T-helper 17 cell (primary cell): ENCODE measurements around the gene CDH4. TPM values are rescaled to one million over a fixed set of nuclear protein-coding genes. Genes with fewer than 3 reads are reported as not detected.

ENCODE experiments used
- ATAC-seq: fragments of 150-1000 bp; cut with Tn5 transposase; 2 replicates; pipeline ENCODE4 v1.10.0; 2021; ENCODE audit warnings: mild to moderate bottlenecking, moderate library complexity
- DNase-seq, 3 donors: peaks; one replicate each; pipeline versions ENCODE4 v3.0.0 to v3.0.0-alpha.2; 2020 to 2021
- H3K9me3 ChIP-seq: one replicate; pipeline ENCODE4 v1.7.0; 2013; ENCODE audit warnings: low read length, mild to moderate bottlenecking; ENCODE audit not compliant: control insufficient read depth, poor library complexity, severe bottlenecking
- H3K27ac Mint-ChIP-seq: one replicate; pipeline ENCODE4 v1.8.0; 2022; ENCODE audit warnings: mild to moderate bottlenecking, moderate library complexity, mixed read lengths
- H3K27me3 Mint-ChIP-seq: one replicate; pipeline ENCODE4 v1.8.0; 2022; ENCODE audit warnings: mixed read lengths
- H3K36me3 Mint-ChIP-seq: one replicate; pipeline ENCODE4 v1.8.0; 2022; ENCODE audit warnings: low read depth, mixed read lengths
- H3K4me1 Mint-ChIP-seq: one replicate; pipeline ENCODE4 v1.8.0; 2022; ENCODE audit warnings: mild to moderate bottlenecking, mixed read lengths
- H3K4me3 Mint-ChIP-seq: one replicate; pipeline ENCODE4 v1.8.0; 2022; ENCODE audit warnings: mild to moderate bottlenecking, moderate library complexity, mixed read lengths
- total RNA-seq, 4 donors: library from RNA in 2 of 4; stranded (reverse) in 2 of 4; gene quantifications; one replicate each; pipeline ENCODE4 v1.2.3 and lab custom pipeline; 2022 to 2026

CDH4 gene
- total RNA-seq, 2 donors from 2014 or later = 0.55 to 0.67 TPM

DNA sequence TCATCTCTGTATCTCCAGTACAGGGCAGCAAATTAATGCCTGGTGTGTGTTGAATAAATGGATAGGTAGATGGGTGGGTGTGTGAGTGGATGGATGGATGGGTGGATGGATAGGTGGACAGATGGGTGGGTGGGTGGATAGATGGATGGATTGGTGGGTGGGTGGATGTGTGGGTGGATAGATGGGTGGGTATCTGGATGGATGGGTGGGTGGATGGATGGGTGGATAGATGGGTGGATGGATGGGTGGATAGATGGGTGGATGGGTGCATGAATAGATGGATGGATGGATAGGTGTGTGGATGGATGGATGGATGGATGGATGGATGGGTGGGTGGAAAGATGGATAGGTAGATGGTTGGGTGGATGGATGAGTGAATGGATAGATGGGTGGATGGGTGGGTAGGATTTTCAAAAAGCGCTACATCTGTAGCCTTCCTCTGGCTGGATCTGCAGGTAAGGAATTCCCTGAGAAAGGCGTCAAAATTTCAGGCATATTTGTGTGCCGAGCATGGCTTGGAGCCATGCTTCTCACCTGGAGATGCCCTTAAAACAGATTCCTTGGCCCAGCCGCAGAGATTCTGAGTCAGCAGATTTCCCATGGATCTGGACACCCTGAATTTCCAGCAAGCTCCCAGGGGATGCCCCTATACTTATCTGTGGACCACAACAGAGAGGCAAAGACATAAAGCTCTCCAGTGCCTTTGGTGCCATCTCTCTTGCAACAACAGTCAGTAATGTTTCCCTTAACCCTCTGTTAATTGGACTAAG lies 177.6 kb downstream of the CDH4 start:
- Mint-ChIP-seq H3K27ac (no peak overlapping the region), H3K27me3 (no peaks in the 10 kb centered on the region), H3K4me3 (no peak overlapping the region), H3K4me1 (no peaks in the 10 kb centered on the region), H3K36me3 (no peaks in the 10 kb centered on the region)
- H3K9me3 ChIP-seq = no peaks in the 10 kb centered on the region
- DNase-seq (no peak), ATAC-seq (no peak)

DNA sequence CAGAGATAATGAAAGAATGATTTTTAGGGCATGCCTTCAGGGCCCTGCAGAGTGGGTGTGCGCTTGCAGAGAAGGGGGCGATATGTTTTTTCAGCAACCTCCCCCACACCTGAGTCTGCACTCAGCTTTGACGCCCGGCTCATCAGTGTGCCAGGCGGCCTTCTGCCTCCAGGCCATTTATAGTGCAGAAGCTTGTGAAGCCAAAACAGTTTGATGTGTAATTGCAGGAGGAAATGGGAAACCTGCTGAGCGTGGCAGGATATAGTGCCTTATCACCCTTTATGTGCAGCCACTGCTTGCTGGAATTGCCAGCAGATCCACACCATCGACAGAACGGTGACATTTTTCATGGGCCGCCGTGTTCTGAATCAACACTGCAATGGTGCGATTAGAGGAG lies 178.2 kb downstream of the CDH4 start:
- peaks cover 5% of the 10 kb centered on the region for H3K27me3 Mint-ChIP-seq
- no peaks in the 10 kb centered on the region for H3K36me3 Mint-ChIP-seq
- H3K9me3 ChIP-seq = no peaks in the 10 kb centered on the region
- DNase-seq (no peak), ATAC-seq (no peak)
- H3K4me1 Mint-ChIP-seq = no peaks in the 10 kb centered on the region
- no peak overlapping the region for H3K4me3 Mint-ChIP-seq
- no peak overlapping the region for H3K27ac Mint-ChIP-seq

DNA sequence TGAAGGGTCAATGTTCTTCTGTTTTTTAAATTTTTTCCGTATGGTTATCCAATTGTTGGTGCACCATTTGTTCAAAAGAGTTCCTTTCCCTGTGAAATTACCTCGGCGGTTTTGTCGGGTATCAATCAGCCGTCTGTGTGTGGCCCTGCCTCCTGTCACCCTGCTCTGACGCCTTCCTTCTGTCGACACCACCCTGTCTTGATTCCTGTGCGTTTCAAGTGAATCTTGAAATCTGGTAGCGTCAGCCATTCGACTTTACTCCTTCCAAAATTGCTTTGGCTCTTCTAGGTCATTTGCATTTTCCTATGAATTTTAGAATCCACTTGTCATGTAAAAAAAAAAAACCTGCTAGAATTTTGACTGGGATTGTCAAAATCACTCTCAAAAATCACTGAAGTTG lies 181.1 kb downstream of the CDH4 start:
- no peak overlapping the region for H3K4me3 Mint-ChIP-seq
- no peaks in the 10 kb centered on the region for H3K9me3 ChIP-seq
- no peak for DNase-seq
- no peak overlapping the region for H3K27ac Mint-ChIP-seq
- H3K36me3 Mint-ChIP-seq = no peaks in the 10 kb centered on the region
- no peak for ATAC-seq
- no peaks in the 10 kb centered on the region for H3K4me1 Mint-ChIP-seq
- H3K27me3 Mint-ChIP-seq = peaks cover 24% of the 10 kb centered on the region

DNA sequence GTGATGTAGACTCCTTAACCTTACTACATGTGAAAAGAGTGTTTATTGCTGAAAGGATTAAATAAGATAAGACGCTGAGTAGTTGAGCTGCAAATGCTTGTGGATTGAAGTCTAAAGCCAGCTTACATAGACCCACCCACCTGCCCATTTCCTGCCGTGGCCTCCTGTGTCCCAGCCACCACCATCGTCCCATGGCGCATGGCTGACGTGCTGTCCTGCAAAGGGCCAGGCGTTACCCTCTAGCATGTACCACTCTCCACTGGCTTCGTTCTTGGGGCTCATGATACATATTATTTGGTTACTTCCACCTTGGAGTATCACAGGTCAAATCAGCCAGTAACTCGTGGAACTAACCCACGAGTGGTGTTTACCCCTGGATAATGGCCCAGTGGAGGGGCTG lies 181.8 kb downstream of the CDH4 start:
- H3K4me3 Mint-ChIP-seq = no peak overlapping the region
- H3K4me1 Mint-ChIP-seq = no peaks in the 10 kb centered on the region
- H3K27ac Mint-ChIP-seq = no peak overlapping the region
- DNase-seq (no peak), ATAC-seq (no peak)
- no peaks in the 10 kb centered on the region for H3K36me3 Mint-ChIP-seq
- H3K9me3 ChIP-seq = no peaks in the 10 kb centered on the region
- peaks cover 24% of the 10 kb centered on the region for H3K27me3 Mint-ChIP-seq

DNA sequence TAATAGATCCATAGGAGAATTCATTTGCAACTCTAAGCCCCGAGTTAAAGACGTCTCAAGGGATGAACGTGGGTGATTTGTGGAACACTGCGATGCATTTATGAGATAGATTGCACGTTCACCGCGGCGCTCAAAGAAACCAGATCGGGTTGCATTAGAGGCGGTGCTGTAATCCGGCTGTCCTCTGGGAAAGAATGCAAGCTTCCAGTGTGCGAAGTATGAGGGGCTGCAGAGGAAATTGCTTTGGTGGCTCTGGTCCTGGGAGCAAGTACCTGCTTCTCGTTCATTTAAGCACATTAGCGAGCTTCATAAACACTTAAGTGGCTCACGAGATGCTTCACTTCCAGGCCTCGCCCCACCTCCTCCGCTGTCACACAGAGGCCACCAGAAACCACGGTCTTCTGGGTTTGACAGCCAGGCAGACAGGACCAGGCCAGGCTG lies 182.3 kb downstream of the CDH4 start:
- peaks cover 24% of the 10 kb centered on the region for H3K27me3 Mint-ChIP-seq
- DNase-seq = no peak
- no peak overlapping the region for H3K27ac Mint-ChIP-seq
- no peak for ATAC-seq
- H3K9me3 ChIP-seq = no peaks in the 10 kb centered on the region
- H3K36me3 Mint-ChIP-seq = no peaks in the 10 kb centered on the region
- H3K4me3 Mint-ChIP-seq = no peak overlapping the region
- H3K4me1 Mint-ChIP-seq = no peaks in the 10 kb centered on the region

DNA sequence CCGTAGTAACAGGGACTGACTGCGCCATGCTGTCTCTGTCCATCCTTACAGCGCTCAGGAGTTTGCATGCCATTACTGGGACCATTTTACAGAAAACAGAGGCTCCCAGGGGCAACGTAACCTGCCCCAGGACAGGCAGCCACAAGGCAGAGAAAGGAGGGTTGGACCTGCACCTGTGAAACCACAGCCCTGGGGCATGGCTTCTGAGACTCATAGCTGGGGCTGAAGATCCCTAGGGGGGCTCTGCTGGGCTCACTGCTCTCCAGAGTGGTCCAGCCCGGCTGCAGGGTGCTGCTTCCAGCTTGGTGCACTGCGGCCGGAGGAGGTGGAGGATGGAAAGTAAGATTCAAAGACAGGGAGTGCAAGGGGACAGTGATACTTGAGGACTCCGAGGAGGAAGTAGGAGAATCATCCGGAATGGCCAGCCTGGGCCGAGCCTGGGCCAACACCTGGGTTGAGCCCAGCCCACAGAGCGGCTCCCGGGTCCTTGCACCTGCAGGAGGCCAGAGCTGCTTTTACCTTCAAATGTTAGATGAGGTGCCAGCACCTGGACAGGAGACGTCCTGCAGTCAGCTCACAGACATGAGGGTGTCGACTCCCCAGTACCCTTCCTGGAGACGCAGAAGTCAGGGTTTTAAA lies 183.2 kb downstream of the CDH4 start:
- H3K27ac Mint-ChIP-seq = no peak overlapping the region
- H3K36me3 Mint-ChIP-seq = no peaks in the 10 kb centered on the region
- peaks cover 24% of the 10 kb centered on the region for H3K27me3 Mint-ChIP-seq
- no peaks in the 10 kb centered on the region for H3K4me1 Mint-ChIP-seq
- ATAC-seq (no peak), DNase-seq (no peak)
- H3K9me3 ChIP-seq = no peaks in the 10 kb centered on the region
- H3K4me3 Mint-ChIP-seq = no peak overlapping the region

DNA sequence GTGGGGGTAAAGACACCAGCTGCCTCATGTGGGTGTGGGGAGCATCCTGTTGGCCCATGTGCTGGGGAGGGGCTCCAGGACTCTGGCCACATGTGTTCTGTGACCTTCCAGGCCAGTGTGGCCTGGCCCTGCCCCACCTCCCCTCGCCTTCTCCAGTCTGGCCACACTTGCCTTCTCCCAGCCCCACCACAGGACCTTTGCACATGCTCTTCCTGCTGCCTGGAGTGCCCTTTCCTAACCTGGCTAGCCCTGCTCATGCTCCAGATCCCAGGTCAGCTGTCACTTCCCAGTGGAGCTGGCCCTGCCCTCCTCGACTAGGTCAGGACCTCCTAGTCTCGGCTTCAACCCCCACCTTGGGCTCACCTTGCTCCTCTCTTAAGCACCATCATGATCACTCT lies 183.8 kb downstream of the CDH4 start:
- H3K27ac Mint-ChIP-seq = no peak overlapping the region
- no peaks in the 10 kb centered on the region for H3K36me3 Mint-ChIP-seq
- ATAC-seq (no peak), DNase-seq (no peak)
- no peaks in the 10 kb centered on the region for H3K4me1 Mint-ChIP-seq
- H3K27me3 Mint-ChIP-seq = peaks cover 24% of the 10 kb centered on the region
- H3K4me3 Mint-ChIP-seq = no peak overlapping the region
- H3K9me3 ChIP-seq = no peaks in the 10 kb centered on the region

DNA sequence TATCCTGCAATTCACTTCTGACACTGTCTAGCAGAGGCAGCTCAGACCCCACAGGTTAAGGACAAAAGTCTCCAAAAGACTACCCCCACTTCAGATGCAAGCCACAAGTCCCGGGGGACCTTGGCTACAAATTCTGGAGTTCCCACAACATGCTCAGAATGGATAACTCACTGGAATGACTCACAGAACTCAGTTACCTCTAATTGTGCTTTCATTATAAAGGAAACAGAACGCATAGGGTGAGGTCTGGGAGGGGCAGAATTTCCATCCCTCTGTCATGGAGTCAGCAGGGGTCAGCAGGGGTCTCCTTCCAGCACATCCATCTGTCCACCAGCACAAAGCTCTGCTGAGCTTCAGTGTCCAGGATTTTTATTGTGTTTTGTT lies 184.2 kb downstream of the CDH4 start:
- no peak for ATAC-seq
- H3K36me3 Mint-ChIP-seq = no peaks in the 10 kb centered on the region
- no peaks in the 10 kb centered on the region for H3K4me1 Mint-ChIP-seq
- H3K4me3 Mint-ChIP-seq = no peak overlapping the region
- no peak for DNase-seq
- no peaks in the 10 kb centered on the region for H3K9me3 ChIP-seq
- H3K27me3 Mint-ChIP-seq = peaks cover 24% of the 10 kb centered on the region
- no peak overlapping the region for H3K27ac Mint-ChIP-seq

DNA sequence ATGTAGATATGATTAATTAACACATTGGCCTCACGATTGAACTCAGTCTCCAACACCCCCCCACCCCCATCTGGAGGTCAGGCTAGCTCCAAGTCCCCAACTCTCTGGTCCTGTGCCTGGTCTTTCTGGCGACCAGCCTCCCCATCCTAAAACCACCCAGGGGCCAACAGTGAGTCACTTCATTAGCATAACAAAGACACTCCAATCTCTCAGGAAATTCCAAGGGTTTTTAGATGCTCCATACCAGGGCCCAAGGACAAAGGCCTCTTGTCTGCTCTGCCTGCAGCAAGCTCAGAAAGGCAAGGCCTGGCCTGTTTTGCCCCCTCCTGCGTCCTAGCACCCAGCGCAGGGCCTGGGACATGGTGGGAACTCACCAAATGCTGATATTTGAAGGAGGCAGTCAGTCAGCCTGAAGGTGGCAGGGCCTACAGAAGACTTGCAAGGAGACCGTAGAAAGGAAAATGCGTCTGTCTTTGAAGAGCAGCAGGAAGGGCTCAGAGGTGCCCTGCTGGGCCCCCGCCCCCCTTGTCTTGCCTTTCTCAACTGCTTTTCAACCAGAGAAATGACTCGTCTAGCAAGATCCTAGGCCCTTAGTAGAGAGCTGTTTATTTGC lies 184.7 kb downstream of the CDH4 start:
- Mint-ChIP-seq H3K27me3 (peaks cover 24% of the 10 kb centered on the region), H3K27ac (no peak overlapping the region), H3K4me1 (no peaks in the 10 kb centered on the region), H3K36me3 (no peaks in the 10 kb centered on the region), H3K4me3 (no peak overlapping the region)
- DNase-seq (no peak), ATAC-seq (no peak)
- H3K9me3 ChIP-seq = no peaks in the 10 kb centered on the region

DNA sequence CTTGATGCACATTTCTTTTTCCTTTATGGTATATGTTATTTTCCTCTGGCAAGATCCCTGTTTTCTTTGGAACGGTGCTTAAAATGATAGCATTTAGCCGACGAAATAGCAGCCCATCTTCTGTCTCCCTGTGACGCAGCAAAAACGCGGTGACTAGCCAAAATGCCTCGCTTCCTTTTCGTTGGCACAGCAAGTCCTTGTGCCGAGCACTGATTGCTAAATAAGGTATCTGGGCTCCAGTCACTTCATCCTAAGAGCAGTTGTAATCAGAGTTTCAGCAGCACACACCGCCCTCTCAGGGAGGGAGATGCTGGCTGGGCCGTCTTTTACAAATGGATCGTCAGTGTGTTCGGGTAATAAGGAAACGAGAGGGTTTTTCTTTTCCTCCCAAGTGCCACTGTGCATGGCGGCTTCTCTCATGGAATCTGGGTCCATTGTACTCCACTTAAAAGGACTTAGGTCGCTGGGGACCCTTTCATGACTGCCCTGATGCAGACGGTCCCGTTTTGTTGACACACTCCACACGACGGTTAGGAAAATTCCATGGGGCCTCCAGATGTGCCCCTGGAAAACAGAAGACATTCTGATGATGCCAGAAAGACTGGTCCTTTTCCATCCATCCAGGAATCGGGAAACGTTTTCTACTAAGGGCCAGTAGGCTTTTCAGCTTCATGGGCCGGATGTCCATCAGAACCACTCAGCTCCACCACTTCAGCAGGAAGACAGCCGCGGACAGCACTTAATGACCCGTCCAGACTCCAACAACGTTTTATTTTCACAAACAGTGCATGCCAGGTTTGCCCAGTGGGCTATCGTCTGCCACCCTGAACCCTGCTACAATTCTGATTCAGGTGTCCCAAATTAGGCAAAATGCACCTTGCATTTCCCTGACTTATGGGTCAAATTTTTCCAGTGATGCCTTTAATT lies 185.5 kb downstream of the CDH4 start:
- H3K4me1 Mint-ChIP-seq = no peaks in the 10 kb centered on the region
- H3K4me3 Mint-ChIP-seq = no peak overlapping the region
- ATAC-seq = no peak
- H3K36me3 Mint-ChIP-seq = no peaks in the 10 kb centered on the region
- DNase-seq = no peak
- no peaks in the 10 kb centered on the region for H3K9me3 ChIP-seq
- H3K27ac Mint-ChIP-seq = no peak overlapping the region
- H3K27me3 Mint-ChIP-seq = peaks cover 24% of the 10 kb centered on the region

DNA sequence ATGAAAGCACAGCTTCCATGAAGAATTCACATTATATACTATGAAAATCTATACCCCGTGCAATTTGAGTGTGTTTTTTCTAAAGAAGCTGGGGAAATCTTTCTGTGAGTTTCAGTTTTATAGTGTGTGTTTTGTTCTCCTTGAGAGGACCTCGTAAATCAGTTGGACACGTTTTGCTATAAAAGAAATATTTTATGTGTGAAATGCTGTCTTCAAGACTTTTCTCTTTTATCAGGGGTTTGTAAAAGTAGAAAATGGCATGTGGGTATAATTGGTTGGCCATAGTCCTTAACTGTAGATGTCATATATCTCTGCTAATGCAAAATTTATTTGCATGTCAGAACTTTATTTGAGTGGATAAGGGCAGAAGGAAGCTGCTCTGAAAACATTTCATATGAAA lies 186.2 kb downstream of the CDH4 start:
- Mint-ChIP-seq H3K36me3 (no peaks in the 10 kb centered on the region), H3K4me1 (no peaks in the 10 kb centered on the region), H3K27me3 (peaks cover 24% of the 10 kb centered on the region), H3K27ac (no peak overlapping the region), H3K4me3 (no peak overlapping the region)
- ATAC-seq (no peak), DNase-seq (no peak)
- H3K9me3 ChIP-seq = no peaks in the 10 kb centered on the region

DNA sequence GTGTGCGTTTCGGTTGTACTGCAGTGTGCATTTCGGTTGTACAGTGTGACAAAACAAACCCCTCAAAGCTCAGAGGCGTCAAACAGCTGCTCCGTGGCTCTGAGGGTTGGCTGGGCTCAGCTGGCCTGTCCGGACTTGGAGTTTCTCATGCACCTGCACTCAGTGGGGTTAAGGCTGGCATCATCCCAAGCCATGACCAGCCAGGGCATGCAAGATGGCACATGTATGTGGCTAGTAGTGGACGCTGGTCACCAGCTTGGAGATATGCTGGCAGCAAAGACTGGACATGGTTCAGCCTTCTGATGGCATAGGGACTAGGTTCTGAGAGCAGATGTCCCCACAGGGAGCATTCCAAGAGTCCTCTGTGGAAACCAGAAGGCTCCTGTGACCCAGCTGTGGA lies 187.2 kb downstream of the CDH4 start:
- no peak overlapping the region for H3K27ac Mint-ChIP-seq
- no peaks in the 10 kb centered on the region for H3K36me3 Mint-ChIP-seq
- H3K9me3 ChIP-seq = no peaks in the 10 kb centered on the region
- H3K4me3 Mint-ChIP-seq = no peak overlapping the region
- H3K4me1 Mint-ChIP-seq = no peaks in the 10 kb centered on the region
- DNase-seq (no peak), ATAC-seq (no peak)
- peaks cover 24% of the 10 kb centered on the region for H3K27me3 Mint-ChIP-seq

DNA sequence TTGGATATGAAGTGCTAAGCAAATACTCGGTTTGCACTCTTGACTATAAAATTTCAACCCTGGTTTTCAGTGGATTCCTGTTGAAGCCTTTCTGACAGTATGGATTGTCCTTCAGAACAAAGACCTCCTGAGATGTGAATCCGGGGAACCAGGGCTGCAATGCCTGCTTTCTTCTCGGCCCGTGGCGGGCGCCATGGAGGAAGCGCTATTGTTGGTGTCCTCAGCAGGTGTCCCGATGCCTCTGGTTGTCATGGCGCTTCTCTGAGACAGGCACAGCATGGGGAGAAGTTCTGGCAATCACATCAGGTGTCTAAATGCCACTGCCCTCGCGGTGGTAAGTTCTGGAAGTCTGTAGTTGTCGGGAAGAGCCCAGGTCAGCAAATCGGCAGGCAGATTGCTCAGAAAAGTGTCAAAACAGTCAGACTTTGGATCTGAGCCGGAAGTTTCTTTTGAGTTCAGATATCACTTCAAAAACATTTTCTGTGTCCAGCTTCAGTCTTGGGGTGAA lies 188.5 kb downstream of the CDH4 start:
- ATAC-seq = no peak
- no peak overlapping the region for H3K4me3 Mint-ChIP-seq

More for the DNA sequence above, 188.5 kb downstream of the CDH4 start:
- Mint-ChIP-seq H3K27me3 (peaks cover 18% of the 10 kb centered on the region), H3K4me1 (no peaks in the 10 kb centered on the region), H3K27ac (no peak overlapping the region), H3K36me3 (no peaks in the 10 kb centered on the region)
- no peaks in the 10 kb centered on the region for H3K9me3 ChIP-seq
- no peak for DNase-seq
